Measurements from ENCODE around the gene NPTXR.
"Not testable (repeated sequence)": the region's sequence is repeated elsewhere in the genome, so short reads cannot be mapped to it uniquely, and the experiment has no call there.

DNA sequence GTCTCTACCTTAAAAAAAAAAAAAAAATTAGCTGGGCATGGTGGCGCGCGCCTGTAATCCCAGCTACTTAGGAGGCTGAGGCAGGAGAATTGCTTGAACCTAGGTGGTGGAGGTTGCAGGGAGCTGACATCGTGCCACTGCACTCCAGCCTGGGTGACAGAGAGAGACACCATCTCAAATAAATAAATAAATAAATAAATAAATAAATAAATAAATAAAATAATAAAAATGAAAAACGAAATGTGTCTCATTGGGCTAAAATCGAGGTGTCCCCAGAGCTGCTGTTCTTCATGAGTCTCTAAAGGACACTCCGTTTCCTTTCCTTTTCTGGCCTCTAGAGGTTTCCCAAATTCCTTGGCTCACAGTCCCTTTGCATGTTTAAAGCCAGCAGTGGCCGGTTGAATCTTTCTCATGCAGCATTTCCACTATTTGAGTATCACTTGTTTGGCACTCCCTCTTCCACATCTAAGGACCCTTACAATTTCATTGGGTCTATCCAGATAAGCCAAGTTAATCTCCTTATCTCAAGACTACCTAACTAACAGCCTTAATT lies 38.7 kb downstream of the NPTXR start:
- TF ChIP-seq, protein P1, sequence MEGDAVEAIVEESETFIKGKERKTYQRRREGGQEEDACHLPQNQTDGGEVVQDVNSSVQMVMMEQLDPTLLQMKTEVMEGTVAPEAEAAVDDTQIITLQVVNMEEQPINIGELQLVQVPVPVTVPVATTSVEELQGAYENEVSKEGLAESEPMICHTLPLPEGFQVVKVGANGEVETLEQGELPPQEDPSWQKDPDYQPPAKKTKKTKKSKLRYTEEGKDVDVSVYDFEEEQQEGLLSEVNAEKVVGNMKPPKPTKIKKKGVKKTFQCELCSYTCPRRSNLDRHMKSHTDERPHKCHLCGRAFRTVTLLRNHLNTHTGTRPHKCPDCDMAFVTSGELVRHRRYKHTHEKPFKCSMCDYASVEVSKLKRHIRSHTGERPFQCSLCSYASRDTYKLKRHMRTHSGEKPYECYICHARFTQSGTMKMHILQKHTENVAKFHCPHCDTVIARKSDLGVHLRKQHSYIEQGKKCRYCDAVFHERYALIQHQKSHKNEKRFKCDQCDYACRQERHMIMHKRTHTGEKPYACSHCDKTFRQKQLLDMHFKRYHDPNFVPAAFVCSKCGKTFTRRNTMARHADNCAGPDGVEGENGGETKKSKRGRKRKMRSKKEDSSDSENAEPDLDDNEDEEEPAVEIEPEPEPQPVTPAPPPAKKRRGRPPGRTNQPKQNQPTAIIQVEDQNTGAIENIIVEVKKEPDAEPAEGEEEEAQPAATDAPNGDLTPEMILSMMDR (IDR thresholded peaks at IDR 0.05) = not testable (repeated sequence)
- TF ChIP-seq POLR2A (IDR thresholded peaks at IDR 0.05) = not testable (repeated sequence)
